GM12878 (cell line): ENCODE measurements around the gene FRYL. TPM values are rescaled to one million over a fixed set of nuclear protein-coding genes. Genes with fewer than 3 reads are reported as not detected.

Experiments used
- ATAC-seq: fragments of 200-7000 bp; cut with Tn5 transposase; 3 replicates; pipeline ENCODE4 v1.9.1; 2020; ENCODE audit warnings: mild to moderate bottlenecking, moderate library complexity
- BruUV-seq: library from RNA; stranded (reverse); fragments of 400-500 nt; replicated peaks from 2 replicates; lab custom pipeline; 2021; lab: Mats Ljungman, UMichigan
- CTCF ChIA-PET: fragments of 300-600 bp; sonication (Branson Sonifier 250); formaldehyde crosslinking; extraction: SDS; loops from one replicate; lab custom pipeline; 2021; ENCODE audit warnings: inconsistent platforms; lab: Yijun Ruan, JAX
- POLR2A ChIA-PET: fragments of 350-600 bp; formaldehyde crosslinking; extraction: SDS; loops from one replicate; lab custom pipeline; 2021; ENCODE audit warnings: inconsistent platforms; lab: Charles Lee
- RAD21 ChIA-PET: fragments of 300-600 bp; sonication (Branson Sonifier 250); formaldehyde crosslinking; loops from one replicate; lab custom pipeline; 2023; ENCODE audit warnings: antibody characterized with exemption; ENCODE audit not compliant: unreplicated experiment; lab: Charles Lee
- SMC1A ChIA-PET: fragments of 300-600 bp; sonication (Branson Sonifier 250); formaldehyde crosslinking; loops from one replicate; lab custom pipeline; 2023; ENCODE audit not compliant: unreplicated experiment, uncharacterized antibody; lab: Charles Lee
- DNase-seq: peaks from one replicate; pipeline ENCODE4 v3.0.0-alpha.2; 2011; ENCODE audit warnings: low read depth, low spot score
- FAIRE-seq: peaks from 3 replicates; lab custom pipeline; 2011; peaks lifted over from hg19 to GRCh38; lab: Jason Lieb, UNC
- H2AFZ ChIP-seq: 2 replicates; pipeline ENCODE4 v1.6.0; 2011; ENCODE audit warnings: low read depth, low read length, control low read depth; ENCODE audit not compliant: control insufficient read depth
- H3K27ac ChIP-seq: 2 replicates; pipeline ENCODE4 v1.5.1; 2011; ENCODE audit warnings: control low read depth; ENCODE audit not compliant: control insufficient read depth, insufficient read depth
- H3K27me3 ChIP-seq, 2 experiments: replicated peaks in 1 of 2; 2 replicates each; pipeline versions ENCODE4 v1.6.0 to v1.6.1; 2011; ENCODE audit warnings: low read length in 1 of 2; ENCODE audit not compliant: control insufficient read depth in 2 of 2, insufficient read depth in 2 of 2
- H3K36me3 ChIP-seq, 2 experiments: 2 replicates each; pipeline ENCODE4 v1.5.1; 2011; ENCODE audit warnings: low read length in 1 of 2; ENCODE audit not compliant: control insufficient read depth in 2 of 2, insufficient read depth in 2 of 2
- H3K4me1 ChIP-seq: 2 replicates; pipeline ENCODE4 v1.6.1; 2011; ENCODE audit warnings: mild to moderate bottlenecking, low read length, moderate library complexity, mixed read lengths; ENCODE audit not compliant: control insufficient read depth, insufficient read depth
- H3K4me2 ChIP-seq: 2 replicates; pipeline ENCODE4 v1.6.0; 2011; ENCODE audit warnings: control low read depth; ENCODE audit not compliant: control insufficient read depth, insufficient read depth
- H3K4me3 ChIP-seq: fragments of 200-600 bp; sonication (generic); 2 replicates; pipeline ENCODE4 v1.5.1; 2016
- H3K79me2 ChIP-seq: 2 replicates; pipeline ENCODE4 v1.6.0; 2011; ENCODE audit warnings: low read length; ENCODE audit not compliant: control insufficient read depth, insufficient read depth
- H3K9ac ChIP-seq: 2 replicates; pipeline ENCODE4 v1.8.0; 2011; ENCODE audit warnings: low read length, control low read depth, mixed read lengths; ENCODE audit not compliant: control insufficient read depth, insufficient read depth
- H3K9me3 ChIP-seq: replicated peaks from 3 replicates; pipeline ENCODE4 v1.5.1; 2011; ENCODE audit warnings: mild to moderate bottlenecking, low read length; ENCODE audit not compliant: control insufficient read depth, insufficient read depth
- H4K20me1 ChIP-seq: 2 replicates; pipeline ENCODE4 v1.6.0; 2011; ENCODE audit not compliant: control insufficient read depth, insufficient read depth
- BHLHE40 ChIP-seq, 2 experiments: fragments of 450-650 bp in 1 of 2; IDR thresholded peaks; 2 replicates each; pipeline ENCODE4 v1.6.1; 2011 to 2017; ENCODE audit warnings: low read depth in 2 of 2, borderline replicate concordance in 1 of 2, improper control_type of control experiment in 1 of 2, low read length in 1 of 2, mild to moderate bottlenecking in 1 of 2
- CBX5 ChIP-seq: sonication (generic); IDR thresholded peaks from 2 replicates; pipeline ENCODE4 v1.6.1; 2016; ENCODE audit warnings: low read depth, moderate library complexity, mild to moderate bottlenecking, inconsistent platforms
- CREB1 ChIP-seq: IDR thresholded peaks from 2 replicates; pipeline ENCODE4 v1.6.1; 2012; ENCODE audit warnings: low read depth, mild to moderate bottlenecking, inconsistent platforms
- DPF2 ChIP-seq: fragments of 450-650 bp; IDR thresholded peaks from 2 replicates; pipeline ENCODE4 v1.6.1; 2017; ENCODE audit warnings: mild to moderate bottlenecking
- GABPA ChIP-seq: IDR thresholded peaks from 2 replicates; pipeline ENCODE4 v1.6.1; 2014; ENCODE audit warnings: antibody characterized with exemption, low read depth, mild to moderate bottlenecking, inconsistent platforms
- LARP7 ChIP-seq: fragments of 450-650 bp; IDR thresholded peaks from 2 replicates; pipeline ENCODE4 v1.6.1; 2017; ENCODE audit warnings: mild to moderate bottlenecking
- NFYA ChIP-seq: IDR thresholded peaks from 2 replicates; pipeline ENCODE4 v1.6.1; 2011; ENCODE audit warnings: low read depth, mild to moderate bottlenecking, low read length, improper control_type of control experiment, borderline replicate concordance
- NR2C1 ChIP-seq: fragments of 450-650 bp; IDR thresholded peaks from 2 replicates; pipeline ENCODE4 v1.6.1; 2017; ENCODE audit warnings: antibody characterized with exemption, mild to moderate bottlenecking, moderate library complexity
- NR2C2 ChIP-seq: IDR thresholded peaks from 2 replicates; pipeline ENCODE4 v1.6.1; 2011; ENCODE audit warnings: borderline replicate concordance, low read depth; ENCODE audit not compliant: control insufficient read depth, insufficient read length
- RB1 ChIP-seq: fragments of 450-650 bp; formaldehyde crosslinking; IDR thresholded peaks from 2 replicates; pipeline ENCODE4 v1.6.1; 2017; ENCODE audit warnings: mild to moderate bottlenecking, borderline replicate concordance
- SIN3A ChIP-seq: IDR thresholded peaks from 2 replicates; pipeline ENCODE4 v1.6.1; 2012; ENCODE audit warnings: low read depth, low read length, improper control_type of control experiment
- SMC3 ChIP-seq: IDR thresholded peaks from 2 replicates; pipeline ENCODE4 v1.6.1; 2011; ENCODE audit warnings: low read length, improper control_type of control experiment, borderline replicate concordance
- ZBTB4 ChIP-seq: fragments of 450-650 bp; formaldehyde crosslinking; IDR thresholded peaks from 2 replicates; pipeline ENCODE4 v1.4.0; 2022; ENCODE audit warnings: mild to moderate bottlenecking, moderate library complexity
- ZBTB40 ChIP-seq: fragments of 450-650 bp; IDR thresholded peaks from 2 replicates; pipeline ENCODE4 v1.6.1; 2016; ENCODE audit warnings: mild to moderate bottlenecking, moderate library complexity, borderline replicate concordance
- ZNF384 ChIP-seq: IDR thresholded peaks from 2 replicates; pipeline ENCODE4 v1.6.1; 2012; ENCODE audit warnings: low read depth, mild to moderate bottlenecking, low read length, improper control_type of control experiment, borderline replicate concordance
- WGBS: methylation state at CpG from one replicate; pipeline ENCODE4 v1.1.6; 2016; ENCODE audit warnings: low lambda C conversion rate; ENCODE audit not compliant: insufficient replicate concordance, insufficient coverage; ENCODE audit errors: missing lambda C conversion rate; 5-methylcytosine and 5-hydroxymethylcytosine counted together
- in situ Hi-C: fragments of 300-500 bp; cut with MboI; formaldehyde crosslinking; loops from 9 replicates; pipeline ENCODE4 v1.14.3; 2018; ENCODE audit warnings: mixed read lengths
- intact Hi-C: fragments of 100-400 bp; cut with micrococcal nuclease; formaldehyde crosslinking; loops from one replicate; pipeline ENCODE4 v1.14.2; 2022; ENCODE audit not compliant: unreplicated experiment
- polyA plus RNA-seq, 11 experiments: library from polyadenylated mRNA; depleted of rRNA in 4 of 11; unstranded in 6 of 11; stranded (reverse) in 5 of 11; fragments of >200 nt; fragmentation: Nextera tagmentation in 4 of 11; fragmentation: Illumina TruSeq in 1 of 11; extraction: Ambion mirVana in 4 of 11; extraction: Trizol in 1 of 11; gene quantifications; 1 replicate in 1 of 11; 2 replicates in 10 of 11; pipeline versions ENCODE4 v1.2.1 to v1.2.3, GENCODE V29; 2011 to 2016; ENCODE audit warnings: inconsistent platforms in 2 of 11, missing spikeins in 2 of 11, low read depth in 1 of 11
- total RNA-seq, 4 experiments: library from RNA; depleted of rRNA in 3 of 4; stranded (reverse); fragments of >200 nt in 3 of 4; fragmentation: Illumina TruSeq in 1 of 4; extraction: Trizol in 1 of 4; gene quantifications; 2 replicates each; pipeline versions ENCODE4 v1.2.1 to v1.2.3, GENCODE V29; 2013 to 2021

FRYL gene
- total and polyA plus RNA-seq, 10 of the 15 experiments (the other 5 are each of a cell fraction or from before 2014, with no cell fraction given): 10.3 to 50.6 (median 28.7) TPM

GRCh38 chr4:48687313-48688051 lies 92.6 kb downstream of the FRYL start:
- Histone ChIP-seq H3K79me2 (peaks cover 16% of the 10 kb centered on the region), H3K9me3 (no peaks in the 10 kb centered on the region), H3K27me3 (no peaks in the 10 kb centered on the region), H3K4me3 (no peak overlapping the region), H4K20me1 (no peaks in the 10 kb centered on the region), H3K9ac (no peak overlapping the region), H3K36me3 (no peaks in the 10 kb centered on the region), H3K27ac (no peak overlapping the region), H3K4me2 (no peak overlapping the region), H2AFZ (no peak overlapping the region), H3K4me1 (peaks cover 5% of the 10 kb centered on the region)
- BruUV-seq: no TSS peak
- WGBS: 94% methylated on average over 7 of the region's 10 CpGs
- SMC1A ChIA-PET: interaction anchor here (1.0 kb wide), 2 partner anchors 11 to 31 kb away, joined by 3 to 5 read pairs; no protein-coding TSS in a partner anchor
- no peak for DNase-seq
- CTCF ChIA-PET: interaction anchor here (1.2 kb wide), 1 partner anchor 95 kb away, joined by 3 read pairs; no protein-coding TSS in a partner anchor
- TF ChIP-seq SMC3: no peak
- no peak for TF ChIP-seq NR2C2
- TF ChIP-seq BHLHE40 (IDR thresholded peaks at IDR 0.05; ENCODE audit: borderline replicate concordance in 1 of 2, low read depth in 2 of 2, low read length in 1 of 2): no peak
- no peak for TF ChIP-seq ZNF384
- no peak for TF ChIP-seq RB1
- no peak for TF ChIP-seq SIN3A
- TF ChIP-seq NFYA: no peak
- no peak for TF ChIP-seq LARP7
- TF ChIP-seq DPF2: no peak
- no peak for TF ChIP-seq ZBTB4 (CRISPR knock-in tag)
- TF ChIP-seq NR2C1: no peak
- no peak for TF ChIP-seq ZBTB40
- no peak for TF ChIP-seq CREB1
- no peak for TF ChIP-seq GABPA
- no peak for TF ChIP-seq CBX5
- RAD21 ChIA-PET: interaction anchor here (0.8 kb wide), 1 partner anchor 10 kb away, joined by 3 read pairs; no protein-coding TSS in a partner anchor
- ATAC-seq: no peak
- in situ Hi-C loops (no loop called here), intact Hi-C loops (no loop called here)
- FAIRE-seq: no peak
- POLR2A ChIA-PET: interaction anchor here (0.5 kb wide), 1 partner anchor 153 kb away, joined by 3 read pairs; no protein-coding TSS in a partner anchor
